ENCODE results near the gene ZBTB21. TPM values are rescaled to one million over a fixed set of nuclear protein-coding genes. Genes with fewer than 3 reads are reported as not detected.
A peak's percentile ranks its signal among the peaks of the same experiment; 100 is the strongest.

ZBTB21 gene
- total RNA-seq, 1 donor from 2014 or later = 21.2 TPM

- Mint-ChIP-seq H3K27ac (ENCODE audit: unreplicated experiment) (no peak overlapping the region), H3K4me1 (ENCODE audit: low read depth) (no peaks in the 10 kb centered on the region), H3K27me3 (ENCODE audit: low read depth) (no peaks in the 10 kb centered on the region), H3K4me3 (ENCODE audit: unreplicated experiment) (no peak overlapping the region), H3K9me3 (ENCODE audit: low read depth) (no peaks in the 10 kb centered on the region), H3K36me3 (ENCODE audit: low read depth) (peaks cover 6% of the 10 kb centered on the region)
- no peak for TF ChIP-seq CTCF (IDR thresholded peaks at IDR 0.05)
- DNase-seq (ENCODE audit: low spot score) = peak; percentile 60
These were observed 68.2 kb downstream of the ZBTB21 start for GRCh38 chr21:41941941-41942340.

GRCh38 chr21:41940431-41940830 is 69.7 kb downstream of the ZBTB21 start:
- peak; percentile 32 for DNase-seq (ENCODE audit: low spot score)
- H3K36me3 Mint-ChIP-seq (ENCODE audit: low read depth) = peaks cover 6% of the 10 kb centered on the region
- H3K27me3 Mint-ChIP-seq (ENCODE audit: low read depth) = no peaks in the 10 kb centered on the region
- H3K27ac Mint-ChIP-seq (ENCODE audit: unreplicated experiment) = no peak overlapping the region
- H3K4me3 Mint-ChIP-seq (ENCODE audit: unreplicated experiment) = no peak overlapping the region
- no peaks in the 10 kb centered on the region for H3K4me1 Mint-ChIP-seq (ENCODE audit: low read depth)
- no peak for TF ChIP-seq CTCF (IDR thresholded peaks at IDR 0.05)
- H3K9me3 Mint-ChIP-seq (ENCODE audit: low read depth) = no peaks in the 10 kb centered on the region

GRCh38 chr21:41939391-41939790 is 70.8 kb downstream of the ZBTB21 start:
- no peak overlapping the region for H3K27ac Mint-ChIP-seq (ENCODE audit: unreplicated experiment)
- peaks cover under 1% of the 10 kb centered on the region for H3K4me1 Mint-ChIP-seq (ENCODE audit: low read depth)
- H3K9me3 Mint-ChIP-seq (ENCODE audit: low read depth) = no peaks in the 10 kb centered on the region
- H3K27me3 Mint-ChIP-seq (ENCODE audit: low read depth) = no peaks in the 10 kb centered on the region
- no peak for TF ChIP-seq CTCF (IDR thresholded peaks at IDR 0.05)
- DNase-seq (ENCODE audit: low spot score) = peak; percentile 38
- H3K4me3 Mint-ChIP-seq (ENCODE audit: unreplicated experiment) = no peak overlapping the region
- H3K36me3 Mint-ChIP-seq (ENCODE audit: low read depth) = peaks cover 6% of the 10 kb centered on the region

Other genes with a start within 250 kb of the ZBTB21 start
- gene RIPK4, start 243.3 kb downstream of the ZBTB21 start, total RNA-seq = 6.1 to 11.3 TPM (median 11.1 TPM) in 3 replicates
- gene PRDM15, start 131.0 kb downstream of the ZBTB21 start, total RNA-seq = 4.9 to 9.2 TPM (median 7.8 TPM) in 3 replicates
- gene C2CD2, start 56.3 kb downstream of the ZBTB21 start, total RNA-seq = 8.9 to 18.2 TPM (median 18.1 TPM) in 3 replicates
- gene UMODL1, start 61.0 kb upstream of the ZBTB21 start, total RNA-seq = 0.29 TPM in 1 of 3 replicates, not detected in the others
- gene ABCG1, start 208.8 kb upstream of the ZBTB21 start, total RNA-seq = 0.51 to 1.6 TPM (median 1.6 TPM) in 3 replicates

Measured in chondrocyte (in vitro differentiated cells).